Kidney epithelial cell (primary cell): Measurements from ENCODE around the gene DOCK11. TPM values are rescaled to one million over a fixed set of nuclear protein-coding genes. Genes with fewer than 3 reads are reported as not detected.

Experiments
- DNase-seq: peaks from one replicate; pipeline ENCODE4 v3.0.0-alpha.2; 2010; ENCODE audit warnings: low read depth
- H3K27me3 ChIP-seq: 2 replicates; pipeline ENCODE4 v1.6.0; 2011; ENCODE audit warnings: low read length; ENCODE audit not compliant: control insufficient read depth, insufficient read depth
- H3K36me3 ChIP-seq: 2 replicates; pipeline ENCODE4 v1.5.1; 2011; ENCODE audit warnings: low read length; ENCODE audit not compliant: control insufficient read depth, insufficient read depth
- H3K4me3 ChIP-seq: 2 replicates; pipeline ENCODE4 v1.5.1; 2011; ENCODE audit warnings: low read depth, mild to moderate bottlenecking, control low read depth, low read length
- CTCF ChIP-seq: IDR thresholded peaks from 2 replicates; pipeline ENCODE4 v1.5.1; 2011; ENCODE audit warnings: mild to moderate bottlenecking, moderate library complexity, low read length, control low read depth, inconsistent platforms; ENCODE audit not compliant: insufficient read depth, poor library complexity, severe bottlenecking
- total RNA-seq: library from RNA; depleted of rRNA; stranded (reverse); fragments of >200 nt; gene quantifications from 2 replicates; pipeline ENCODE4 v1.2.3, GENCODE V29; 2015

Gene DOCK11
- total RNA-seq, 1 donor from 2014 or later = 10.9 TPM

- H3K27me3 ChIP-seq = no peaks in the 10 kb centered on the region
- no peaks in the 10 kb centered on the region for H3K36me3 ChIP-seq
- no peak for DNase-seq
- no peak overlapping the region for H3K4me3 ChIP-seq
- TF ChIP-seq CTCF = no peak
These were observed 239.3 kb downstream of the DOCK11 start for GRCh38 chrX:118734909-118735308.

Other genes starting within 250 kb of the DOCK11 start
- 12.8 and 14.6 TPM in 2 replicates for gene WDR44, start 149.7 kb upstream of the DOCK11 start, total RNA-seq
- 32.0 and 38.6 TPM in 2 replicates for gene IL13RA1, start 231.8 kb downstream of the DOCK11 start, total RNA-seq